A549 treated with GW870086 at 1 μM for 4 hours (cell line): ENCODE measurements around the gene VWA7. TPM values are rescaled to one million over a fixed set of nuclear protein-coding genes. Genes with fewer than 3 reads are reported as not detected.

Source experiments
- total RNA-seq: library from RNA; stranded (reverse); fragments of 200-300 nt; extraction: Qiagen RNA extraction; gene quantifications from 5 replicates; pipeline ENCODE4 v1.2.3, GENCODE V29; 2022; ENCODE audit warnings: low read depth

Gene VWA7, protein sequence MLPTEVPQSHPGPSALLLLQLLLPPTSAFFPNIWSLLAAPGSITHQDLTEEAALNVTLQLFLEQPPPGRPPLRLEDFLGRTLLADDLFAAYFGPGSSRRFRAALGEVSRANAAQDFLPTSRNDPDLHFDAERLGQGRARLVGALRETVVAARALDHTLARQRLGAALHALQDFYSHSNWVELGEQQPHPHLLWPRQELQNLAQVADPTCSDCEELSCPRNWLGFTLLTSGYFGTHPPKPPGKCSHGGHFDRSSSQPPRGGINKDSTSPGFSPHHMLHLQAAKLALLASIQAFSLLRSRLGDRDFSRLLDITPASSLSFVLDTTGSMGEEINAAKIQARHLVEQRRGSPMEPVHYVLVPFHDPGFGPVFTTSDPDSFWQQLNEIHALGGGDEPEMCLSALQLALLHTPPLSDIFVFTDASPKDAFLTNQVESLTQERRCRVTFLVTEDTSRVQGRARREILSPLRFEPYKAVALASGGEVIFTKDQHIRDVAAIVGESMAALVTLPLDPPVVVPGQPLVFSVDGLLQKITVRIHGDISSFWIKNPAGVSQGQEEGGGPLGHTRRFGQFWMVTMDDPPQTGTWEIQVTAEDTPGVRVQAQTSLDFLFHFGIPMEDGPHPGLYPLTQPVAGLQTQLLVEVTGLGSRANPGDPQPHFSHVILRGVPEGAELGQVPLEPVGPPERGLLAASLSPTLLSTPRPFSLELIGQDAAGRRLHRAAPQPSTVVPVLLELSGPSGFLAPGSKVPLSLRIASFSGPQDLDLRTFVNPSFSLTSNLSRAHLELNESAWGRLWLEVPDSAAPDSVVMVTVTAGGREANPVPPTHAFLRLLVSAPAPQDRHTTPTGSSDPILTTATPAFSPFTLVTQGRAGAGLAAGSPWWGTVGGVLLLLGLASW
- 1.2 to 2.0 TPM (median 1.5 TPM) in 5 replicates for total RNA-seq

DNA sequence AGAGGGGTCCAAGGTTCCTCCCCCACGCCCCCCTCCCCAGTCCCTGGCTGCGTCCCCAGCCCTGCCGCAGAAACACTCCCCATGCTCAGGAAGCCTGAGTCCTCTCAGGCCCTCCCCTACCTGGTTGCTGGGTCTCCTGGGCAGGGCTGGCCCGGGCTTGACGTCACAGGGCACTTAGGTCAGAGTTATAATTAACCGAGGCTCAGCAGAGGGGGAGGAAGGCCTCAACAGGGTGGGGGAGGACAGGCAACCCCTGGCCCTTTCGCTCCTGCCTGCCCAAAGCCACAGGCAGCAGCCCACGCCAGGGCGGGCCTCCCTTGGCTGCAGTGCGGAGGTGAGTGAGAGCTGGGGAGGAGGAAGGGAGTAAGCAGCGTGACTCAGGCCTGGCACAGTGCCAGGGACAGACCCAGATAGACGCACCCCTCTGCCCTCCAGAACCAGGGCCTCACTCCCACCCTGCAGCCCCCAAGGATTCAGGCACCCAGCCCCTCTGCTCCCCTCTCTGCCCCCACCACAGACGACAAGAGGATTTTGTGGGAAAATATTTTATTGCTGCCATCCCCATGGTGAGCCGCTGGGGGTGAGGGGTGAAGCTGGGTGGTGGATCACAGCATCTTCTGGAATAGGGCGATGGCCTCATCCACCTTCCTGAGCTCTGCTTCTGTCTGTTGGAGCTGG is at the start of gene VWA7:
TSS of gene VWA7 (minus strand) at position 340 of the 678 bp plus-strand sequence. CDS start 549 bp downstream, outside the sequence.

DNA sequence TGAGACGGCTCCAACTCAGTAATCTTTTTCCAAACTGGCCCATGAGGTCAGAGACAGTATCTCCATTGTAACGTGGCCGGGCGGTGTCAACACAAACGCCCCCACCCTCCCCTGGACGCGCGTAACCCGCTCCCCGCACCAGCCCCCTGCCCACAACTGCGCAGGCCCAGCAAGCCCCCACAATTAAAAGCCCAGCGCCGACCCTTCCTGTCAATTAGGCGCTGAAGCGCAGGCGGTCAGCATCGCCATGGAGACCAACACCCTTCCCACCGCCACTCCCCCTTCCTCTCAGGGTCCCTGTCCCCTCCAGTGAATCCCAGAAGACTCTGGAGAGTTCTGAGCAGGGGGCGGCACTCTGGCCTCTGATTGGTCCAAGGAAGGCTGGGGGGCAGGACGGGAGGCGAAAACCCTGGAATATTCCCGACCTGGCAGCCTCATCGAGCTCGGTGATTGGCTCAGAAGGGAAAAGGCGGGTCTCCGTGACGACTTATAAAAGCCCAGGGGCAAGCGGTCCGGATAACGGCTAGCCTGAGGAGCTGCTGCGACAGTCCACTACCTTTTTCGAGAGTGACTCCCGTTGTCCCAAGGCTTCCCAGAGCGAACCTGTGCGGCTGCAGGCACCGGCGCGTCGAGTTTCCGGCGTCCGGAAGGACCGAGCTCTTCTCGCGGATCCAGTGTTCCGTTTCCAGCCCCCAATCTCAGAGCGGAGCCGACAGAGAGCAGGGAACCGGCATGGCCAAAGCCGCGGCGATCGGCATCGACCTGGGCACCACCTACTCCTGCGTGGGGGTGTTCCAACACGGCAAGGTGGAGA is 38.1 kb upstream of the VWA7 start, which contains the start of the genes HSPA1A and HSPA1L:
TSS of gene HSPA1A (plus strand) at position 519 of the 814 bp plus-strand sequence. CDS start at position 733, 214 bp downstream.
TSS of gene HSPA1L (minus strand) at position 259 of the 814 bp plus-strand sequence. CDS start 3,311 bp downstream, outside the sequence.

DNA sequence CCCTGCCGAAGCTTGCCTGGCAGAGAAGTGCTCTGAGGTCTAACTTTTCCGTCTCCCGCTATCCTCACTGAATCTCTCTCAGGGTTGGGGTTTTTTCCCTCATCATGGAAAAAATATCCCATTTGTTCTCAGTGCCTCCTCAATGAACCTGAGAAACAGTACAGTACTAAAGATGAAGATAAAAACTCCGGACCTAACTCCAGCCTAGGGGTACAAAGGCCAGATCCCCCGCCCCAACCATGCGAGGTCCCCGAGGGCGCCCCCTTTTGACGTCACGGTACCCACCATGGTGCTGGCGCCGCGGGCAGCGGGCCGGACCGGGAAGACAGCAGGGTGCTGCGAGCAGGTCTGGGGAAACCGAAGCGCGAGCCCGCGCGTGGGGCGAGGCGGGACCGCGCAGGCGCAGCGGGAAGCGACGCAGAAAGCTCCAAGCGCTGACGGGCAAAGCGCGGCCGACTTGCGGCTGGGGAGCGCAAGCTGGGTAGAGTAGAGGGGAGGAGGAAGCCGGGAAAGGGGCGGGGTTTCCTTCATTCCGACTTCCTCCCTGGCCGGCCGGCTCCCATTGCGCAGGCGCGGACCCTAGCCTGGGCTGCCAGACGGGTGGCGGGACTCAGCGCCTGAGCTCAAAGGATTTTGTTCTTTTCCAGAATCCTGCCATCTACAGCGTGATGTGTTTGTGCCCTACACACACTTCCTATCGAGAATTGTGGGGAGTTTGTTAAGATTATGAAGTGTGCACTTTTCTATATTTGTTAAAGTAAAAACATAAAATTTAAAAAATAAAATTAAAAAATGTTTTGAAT is 29.5 kb upstream of the VWA7 start, which contains the start of gene LSM2:
TSS of gene LSM2 (minus strand) at position 497 of the 803 bp plus-strand sequence. CDS start at position 288, 209 bp downstream.

DNA sequence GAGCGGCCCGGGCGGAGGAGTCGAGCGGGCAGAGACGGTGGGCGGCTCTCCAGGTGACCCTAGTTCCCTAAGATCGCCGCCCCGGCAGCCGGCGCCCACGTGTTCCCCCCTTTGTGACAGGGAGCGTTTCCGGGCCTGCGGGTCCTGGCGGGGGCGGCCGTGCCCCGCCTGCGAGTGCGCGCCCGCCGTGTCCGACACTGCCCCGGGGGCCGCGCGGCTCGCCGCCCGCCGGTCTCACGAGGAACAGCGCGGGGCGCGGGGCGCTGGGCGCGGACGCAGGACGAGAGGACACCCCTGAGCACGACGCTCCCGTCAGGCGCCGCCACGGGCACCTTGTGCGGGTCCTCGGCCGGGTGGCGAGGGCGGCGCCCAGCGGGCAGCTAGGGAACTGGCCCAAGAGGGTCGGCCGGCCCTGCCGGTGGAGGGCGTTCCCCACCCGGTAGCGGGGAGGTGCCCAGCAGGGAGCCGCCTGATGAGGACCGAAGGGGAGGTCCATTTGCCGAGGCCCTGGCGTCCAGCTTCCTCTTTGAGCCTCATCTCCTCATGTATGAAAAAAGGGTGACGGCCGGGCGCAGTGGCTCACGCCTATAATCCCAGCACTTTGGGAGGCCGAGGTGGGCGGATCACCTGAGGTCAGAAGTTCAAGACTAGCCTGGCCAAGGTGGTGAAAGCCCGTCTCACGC is 18.6 kb upstream of the VWA7 start, which contains the start of gene VARS1:
TSS of gene VARS1 (minus strand) at position 137 of the 683 bp plus-strand sequence. CDS start 535 bp downstream, outside the sequence.

DNA sequence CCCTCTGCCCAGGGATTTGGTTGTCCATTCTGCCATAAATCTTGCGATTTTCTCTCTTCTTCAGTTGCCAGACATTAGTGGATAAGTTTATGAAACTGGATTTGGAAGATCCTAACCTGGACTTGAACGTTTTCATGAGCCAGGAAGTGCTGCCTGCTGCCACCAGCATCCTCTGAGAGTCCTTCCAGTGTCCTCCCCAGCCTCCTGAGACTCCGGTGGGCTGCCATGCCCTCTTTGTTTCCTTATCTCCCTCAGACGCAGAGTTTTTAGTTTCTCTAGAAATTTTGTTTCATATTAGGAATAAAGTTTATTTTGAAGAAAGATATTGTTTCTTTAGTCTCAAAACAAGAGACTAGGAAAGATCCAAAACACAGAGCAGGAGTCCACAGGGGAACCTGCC is 14.8 kb downstream of the VWA7 start, which contains the start of gene SAPCD1:
TSS of gene SAPCD1 (plus strand) at position 301 of the 400 bp plus-strand sequence. CDS start 399 bp downstream, outside the sequence.

DNA sequence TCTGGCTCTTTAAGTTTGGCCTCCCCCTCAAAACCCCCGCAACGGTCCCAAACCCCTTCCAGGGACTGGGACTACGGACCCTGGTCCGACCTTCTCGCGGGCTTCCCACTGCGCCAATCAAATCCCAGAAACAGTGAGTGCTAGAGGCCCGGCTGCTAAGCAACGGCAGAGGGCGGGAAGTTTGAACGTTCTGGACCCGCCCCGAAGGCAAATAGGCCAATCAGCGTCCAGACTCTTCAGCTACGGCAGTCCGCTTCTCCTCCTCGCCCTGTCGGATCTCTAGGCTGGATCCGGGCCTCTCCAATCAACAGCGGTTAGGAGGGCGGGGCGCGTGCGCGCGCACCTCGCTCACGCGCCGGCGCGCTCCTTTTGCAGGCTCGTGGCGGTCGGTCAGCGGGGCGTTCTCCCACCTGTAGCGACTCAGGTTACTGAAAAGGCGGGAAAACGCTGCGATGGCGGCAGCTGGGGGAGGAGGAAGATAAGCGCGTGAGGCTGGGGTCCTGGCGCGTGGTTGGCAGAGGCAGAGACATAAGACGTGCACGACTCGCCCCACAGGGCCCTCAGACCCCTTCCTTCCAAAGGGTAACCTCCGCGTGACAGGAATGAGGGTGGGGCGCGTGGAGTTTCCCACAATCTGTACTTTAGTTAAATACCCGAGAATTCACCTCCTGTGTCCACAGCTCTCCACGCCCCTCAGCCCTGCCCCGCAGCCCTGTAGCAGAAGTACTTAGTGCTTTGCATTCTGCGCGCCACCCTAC is 37.3 kb downstream of the VWA7 start, which contains the start of gene MSH5:
TSS of gene MSH5 (plus strand) at position 367 of the 758 bp plus-strand sequence. CDS start 462 bp downstream, outside the sequence.

DNA sequence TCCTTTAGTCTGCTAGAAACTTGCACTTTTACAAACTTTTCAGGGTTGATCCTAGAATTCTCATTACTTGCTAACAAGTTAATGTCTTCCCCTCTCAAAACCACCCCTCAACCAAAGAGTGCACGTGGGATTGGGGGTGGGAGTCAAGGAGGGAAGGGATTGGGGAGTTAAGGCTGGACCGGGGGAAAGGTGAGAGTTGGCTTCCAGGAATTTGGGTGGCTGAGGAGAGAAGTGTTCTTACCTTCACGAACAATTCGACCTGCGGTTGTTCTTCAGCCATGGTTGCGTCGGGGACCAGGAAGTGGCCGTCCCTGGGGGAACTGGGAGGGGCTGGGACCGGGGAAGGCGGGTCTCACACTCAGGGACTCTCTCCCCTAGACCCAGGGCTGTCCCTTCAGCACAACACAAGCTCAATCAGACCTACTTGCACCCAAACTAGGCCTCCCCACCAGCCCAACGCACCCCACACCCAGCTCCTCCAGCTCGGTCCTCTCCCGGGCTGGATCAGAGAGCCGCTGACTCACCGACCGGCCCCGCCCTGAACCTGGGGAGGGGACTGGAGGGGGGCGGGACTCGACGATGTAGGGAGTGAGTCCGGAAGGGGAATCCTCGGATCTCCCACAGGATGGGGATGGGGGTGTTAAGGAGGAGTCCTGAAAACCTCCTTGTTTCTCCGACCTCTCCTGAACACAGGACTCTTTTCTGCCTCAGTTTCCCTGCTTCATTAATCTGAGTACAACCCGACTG is 40.9 kb downstream of the VWA7 start, which contains the start of gene CLIC1:
TSS of gene CLIC1 (minus strand) at position 510 of the 747 bp plus-strand sequence. CDS start at position 280, 230 bp downstream.

DNA sequence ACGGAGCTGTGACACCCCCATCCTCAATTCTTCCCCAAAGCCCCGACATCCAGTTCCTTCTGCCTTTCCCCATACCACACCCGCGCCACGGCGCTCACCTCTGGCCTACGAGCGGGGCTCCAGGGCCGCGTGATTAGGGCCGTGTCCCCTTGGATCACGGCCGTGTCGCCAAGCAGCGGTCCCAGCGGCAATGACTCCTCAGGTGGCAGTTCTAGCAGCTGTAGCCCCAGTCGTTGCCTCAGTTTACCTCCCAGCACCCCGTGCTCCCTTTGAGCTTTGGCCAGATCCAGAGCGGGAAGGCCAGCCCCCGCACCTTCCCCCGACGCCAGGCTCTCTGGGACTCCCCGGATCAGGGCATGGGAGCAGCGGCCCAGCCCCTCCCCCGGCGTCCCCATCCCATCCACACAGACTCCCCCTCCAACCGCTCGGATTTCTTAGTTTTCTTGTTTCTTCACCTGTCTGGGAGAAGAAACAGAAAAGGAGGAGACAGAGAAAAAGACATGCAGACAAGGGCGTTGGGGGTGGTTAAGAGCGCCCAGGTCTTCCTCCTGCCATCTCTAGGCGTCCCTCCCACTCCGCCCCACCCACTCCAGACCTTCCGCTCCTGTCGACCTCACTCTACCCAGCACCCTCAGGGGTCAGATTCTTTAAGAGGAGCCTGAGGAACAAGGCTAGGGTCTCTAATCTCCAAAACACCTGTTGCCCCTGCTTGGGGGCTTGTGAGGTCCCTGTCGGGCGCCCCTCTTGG is 48.2 kb downstream of the VWA7 start, which contains the start of gene DDAH2:
TSS of gene DDAH2 (minus strand) at position 533 of the 748 bp plus-strand sequence. CDS start at position 395, 138 bp downstream.

DNA sequence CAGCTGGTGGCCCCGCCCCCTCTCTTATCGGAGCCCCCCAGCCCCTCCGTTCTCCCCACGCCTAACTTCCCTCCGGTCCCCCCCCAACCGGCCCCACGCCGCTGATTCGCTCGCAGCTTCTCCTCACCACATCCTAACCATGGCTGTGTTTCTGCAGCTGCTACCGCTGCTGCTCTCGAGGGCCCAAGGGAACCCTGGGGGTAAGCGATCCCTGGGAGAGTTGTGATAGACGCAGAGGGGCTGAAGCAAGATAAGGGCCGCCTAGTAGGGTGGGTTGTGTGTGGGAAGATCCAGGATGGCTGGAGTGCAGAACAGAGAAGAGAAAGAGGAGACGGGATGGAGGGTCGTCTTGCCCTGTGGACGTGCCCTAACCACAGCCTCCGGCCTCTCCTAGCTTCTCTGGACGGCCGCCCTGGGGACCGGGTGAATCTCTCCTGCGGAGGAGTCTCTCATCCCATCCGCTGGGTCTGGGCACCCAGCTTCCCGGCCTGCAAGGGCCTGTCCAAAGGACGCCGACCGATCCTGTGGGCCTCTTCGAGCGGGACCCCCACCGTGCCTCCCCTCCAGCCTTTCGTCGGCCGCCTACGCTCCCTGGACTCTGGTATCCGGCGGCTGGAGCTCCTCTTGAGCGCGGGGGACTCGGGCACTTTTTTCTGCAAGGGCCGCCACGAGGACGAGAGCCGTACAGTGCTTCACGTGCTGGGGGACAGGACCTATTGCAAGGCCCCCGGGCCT is 53.7 kb downstream of the VWA7 start, which contains the start of gene MPIG6B:
TSS of gene MPIG6B (plus strand) at position 129 of the 735 bp plus-strand sequence. CDS start at position 140, 11 bp downstream.

DNA sequence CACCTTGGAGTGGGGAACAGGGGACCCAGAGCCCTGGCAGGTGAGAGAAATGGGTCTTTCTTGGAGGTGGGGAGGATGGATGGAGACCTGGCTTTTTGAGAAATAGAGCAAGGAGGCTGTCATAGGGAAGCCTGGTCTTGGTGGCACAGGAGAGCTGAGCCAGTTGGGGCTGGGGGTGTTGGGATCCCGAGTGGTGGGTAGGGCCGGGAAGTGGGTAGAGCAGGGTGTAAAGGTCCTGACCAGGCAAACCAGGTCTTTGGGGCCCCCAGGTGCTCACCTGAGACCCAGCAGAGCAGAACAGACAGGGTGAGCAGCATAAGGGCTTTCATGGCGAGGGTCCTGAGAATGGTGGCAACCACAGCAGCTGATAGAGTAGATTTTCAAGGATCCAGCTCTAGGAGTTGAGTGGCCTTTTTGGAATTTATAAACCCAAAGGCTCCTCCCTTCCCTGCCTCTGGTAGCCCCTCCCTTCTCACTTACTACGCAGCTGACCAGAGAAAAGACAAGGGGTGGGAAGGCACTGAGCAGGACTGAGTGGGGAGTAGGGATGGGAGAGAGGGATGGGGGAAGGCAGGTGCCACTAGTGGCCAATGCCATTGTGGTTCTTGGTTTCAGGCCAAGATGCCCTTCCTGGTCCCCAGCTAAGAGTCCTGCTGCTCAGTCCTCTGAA is 55.6 kb downstream of the VWA7 start, which contains the start of gene LY6G6C:
TSS of gene LY6G6C (minus strand) at position 396 of the 670 bp plus-strand sequence. CDS start at position 329, 67 bp downstream.

Other genes starting within 250 kb of the VWA7 start
- not detected in 5 replicates for gene MCCD1, start 248.4 kb downstream of the VWA7 start, total RNA-seq
- gene DDX39B, start 235.3 kb downstream of the VWA7 start, total RNA-seq, result 324 to 377 TPM (median 358 TPM) in 5 replicates
- 0.55 to 1.2 TPM (median 0.83 TPM) in 5 replicates for gene ATP6V1G2, start 230.7 kb downstream of the VWA7 start, total RNA-seq
- gene NFKBIL1, start 229.7 kb downstream of the VWA7 start, total RNA-seq, result 10.4 to 11.2 TPM (median 11.1 TPM) in 5 replicates
- 0.17 to 0.34 TPM in 2 of 5 replicates, not detected in the others for gene LTA, start 205.0 kb downstream of the VWA7 start, total RNA-seq
- 0.16 TPM in 1 of 5 replicates, not detected in the others for gene TNF, start 201.8 kb downstream of the VWA7 start, total RNA-seq
- 0.21 to 0.65 TPM (median 0.29 TPM) in 4 of 5 replicates, not detected in the other for gene LTB, start 194.9 kb downstream of the VWA7 start, total RNA-seq
- 0.30 to 0.66 TPM in 2 of 5 replicates, not detected in the others for gene LST1, start 191.1 kb downstream of the VWA7 start, total RNA-seq
- not detected in 5 replicates for gene NCR3, start 184.3 kb downstream of the VWA7 start, total RNA-seq
- gene AIF1, start 162.1 kb downstream of the VWA7 start, total RNA-seq, result not detected in 5 replicates
- gene PRRC2A, start 156.6 kb downstream of the VWA7 start, total RNA-seq, result 66.6 to 89.8 TPM (median 85.0 TPM) in 5 replicates
- 114 to 149 TPM (median 138 TPM) in 5 replicates for gene BAG6, start 124.7 kb downstream of the VWA7 start, total RNA-seq
- 2.6 to 4.5 TPM (median 3.1 TPM) in 5 replicates for gene APOM, start 121.4 kb downstream of the VWA7 start, total RNA-seq
- gene C6orf47, start 116.5 kb downstream of the VWA7 start, total RNA-seq, result 10.6 to 12.7 TPM (median 12.1 TPM) in 5 replicates
- gene GPANK1, start 112.3 kb downstream of the VWA7 start, total RNA-seq, result 8.2 to 10.4 TPM (median 9.7 TPM) in 5 replicates
- gene CSNK2B, start 111.2 kb downstream of the VWA7 start, total RNA-seq, result 167 to 186 TPM (median 177 TPM) in 5 replicates
- gene LY6G5B, start 107.4 kb downstream of the VWA7 start, total RNA-seq, result 3.6 to 5.4 TPM (median 4.3 TPM) in 5 replicates
- gene LY6G5C, start 96.3 kb downstream of the VWA7 start, total RNA-seq, result 1.3 to 2.5 TPM (median 1.7 TPM) in 5 replicates
- gene ABHD16A, start 74.0 kb downstream of the VWA7 start, total RNA-seq, result 12.8 to 19.4 TPM (median 18.7 TPM) in 5 replicates
- gene LY6G6F, start 70.5 kb downstream of the VWA7 start, total RNA-seq, result not detected in 5 replicates
- not detected in 5 replicates for gene LY6G6D, start 62.0 kb downstream of the VWA7 start, total RNA-seq
- gene LY6G6C, start 55.6 kb downstream of the VWA7 start, total RNA-seq, result 0.14 TPM in 1 of 5 replicates, not detected in the others
- not detected in 5 replicates for gene MPIG6B, start 54.0 kb downstream of the VWA7 start, total RNA-seq
- 26.8 to 31.8 TPM (median 27.9 TPM) in 5 replicates for gene DDAH2, start 48.0 kb downstream of the VWA7 start, total RNA-seq
- 486 to 498 TPM (median 493 TPM) in 5 replicates for gene CLIC1, start 40.8 kb downstream of the VWA7 start, total RNA-seq
- gene MSH5, start 37.3 kb downstream of the VWA7 start, total RNA-seq, result 10.5 to 13.8 TPM (median 12.5 TPM) in 5 replicates
- gene SAPCD1, start 14.7 kb downstream of the VWA7 start, total RNA-seq, result 1.6 to 3.9 TPM (median 3.7 TPM) in 5 replicates
- 47.4 to 59.1 TPM (median 53.3 TPM) in 5 replicates for gene VARS1, start 18.4 kb upstream of the VWA7 start, total RNA-seq
- 52.2 to 66.7 TPM (median 61.9 TPM) in 5 replicates for gene LSM2, start 29.6 kb upstream of the VWA7 start, total RNA-seq
- 0.82 to 1.5 TPM (median 1.3 TPM) in 5 replicates for gene HSPA1L, start 38.0 kb upstream of the VWA7 start, total RNA-seq
- 148 to 264 TPM (median 205 TPM) in 5 replicates for gene HSPA1A, start 38.2 kb upstream of the VWA7 start, total RNA-seq
- 116 to 191 TPM (median 162 TPM) in 5 replicates for gene HSPA1B, start 50.4 kb upstream of the VWA7 start, total RNA-seq
- 24.9 to 34.9 TPM (median 25.5 TPM) in 5 replicates for gene NEU1, start 85.5 kb upstream of the VWA7 start, total RNA-seq
- gene SLC44A4, start 101.7 kb upstream of the VWA7 start, total RNA-seq, result 0.05 to 0.21 TPM in 2 of 5 replicates, not detected in the others
- gene EHMT2, start 120.4 kb upstream of the VWA7 start, total RNA-seq, result 23.1 to 27.6 TPM (median 27.1 TPM) in 5 replicates
- gene ZBTB12, start 124.8 kb upstream of the VWA7 start, total RNA-seq, result 3.1 to 4.0 TPM (median 3.5 TPM) in 5 replicates
- 0.07 to 0.43 TPM (median 0.23 TPM) in 5 replicates for gene C2, start 150.4 kb upstream of the VWA7 start, total RNA-seq
- 1.6 to 3.3 TPM (median 2.4 TPM) in 5 replicates for gene CFB, start 168.8 kb upstream of the VWA7 start, total RNA-seq
- gene NELFE, start 181.6 kb upstream of the VWA7 start, total RNA-seq, result 73.9 to 80.8 TPM (median 79.3 TPM) in 5 replicates
- gene SKIC2, start 181.8 kb upstream of the VWA7 start, total RNA-seq, result 16.7 to 25.7 TPM (median 25.0 TPM) in 5 replicates
- 10.4 to 12.0 TPM (median 11.0 TPM) in 5 replicates for gene DXO, start 194.8 kb upstream of the VWA7 start, total RNA-seq
- 0.87 to 1.7 TPM (median 0.93 TPM) in 5 replicates for gene C4A, start 204.7 kb upstream of the VWA7 start, total RNA-seq
- gene C4B, start 237.5 kb upstream of the VWA7 start, total RNA-seq, result 0.53 to 1.4 TPM (median 1.1 TPM) in 5 replicates